ENCODE measurements around the gene HACD1.
A peak's percentile ranks its signal among the peaks of the same experiment; 100 is the strongest.

- no peak for TF ChIP-seq CTCF (IDR thresholded peaks at IDR 0.05; ENCODE audit: extremely low read depth in 1 of 2, insufficient read depth in 1 of 2, low read depth in 1 of 2, low read length in 2 of 2)
- peak; percentile 76 for TF ChIP-seq POLR2A (IDR thresholded peaks at IDR 0.05; ENCODE audit: low read depth, low read length)
- TF ChIP-seq EZH2 (IDR thresholded peaks at IDR 0.05; ENCODE audit: borderline replicate concordance, low read depth, low read length, severe bottlenecking): no peak
- no peak for TF ChIP-seq JUN (IDR thresholded peaks at IDR 0.05; ENCODE audit: borderline replicate concordance, insufficient read depth, insufficient read length, low read depth)
- TF ChIP-seq MAX (IDR thresholded peaks at IDR 0.05; ENCODE audit: insufficient read depth, insufficient read length): peak; percentile 70
- TF ChIP-seq POLR2AphosphoS5 (IDR thresholded peaks at IDR 0.05; ENCODE audit: insufficient read depth, low read depth, low read length): peak; percentile 69
- TF ChIP-seq MYC (IDR thresholded peaks at IDR 0.05; ENCODE audit: low read depth, low read length): no peak
- TF ChIP-seq GATA2 (IDR thresholded peaks at IDR 0.05; ENCODE audit: insufficient read depth, insufficient read length, low read depth, low read length): no peak
These were observed 26.7 kb upstream of the HACD1 start, which contains the start of gene STAM for GRCh38 chr10:17643755-17644484.

All from endothelial cell of umbilical vein (primary cell).